Mesothelial cell of epicardium (in vitro differentiated cells): Measurements from ENCODE around the gene MRC2. TPM values are rescaled to one million over a fixed set of nuclear protein-coding genes. Genes with fewer than 3 reads are reported as not detected.

ENCODE experiments used
- DNase-seq, 2 experiments: peaks; one replicate each; pipeline ENCODE4 v3.0.0; 2021; ENCODE audit warnings: low spot score in 2 of 2; ENCODE audit not compliant: unreplicated experiment in 2 of 2
- H3K27ac Mint-ChIP-seq: 2 replicates; pipeline ENCODE4 v1.8.0; 2021; ENCODE audit warnings: mixed read lengths
- H3K27me3 Mint-ChIP-seq: 2 replicates; pipeline ENCODE4 v1.8.0; 2021; ENCODE audit warnings: low read depth, mixed read lengths
- H3K36me3 Mint-ChIP-seq: 2 replicates; pipeline ENCODE4 v1.8.0; 2021; ENCODE audit warnings: mixed read lengths
- H3K4me1 Mint-ChIP-seq: 2 replicates; pipeline ENCODE4 v1.8.0; 2021; ENCODE audit warnings: mixed read lengths
- H3K4me3 Mint-ChIP-seq: 2 replicates; pipeline ENCODE4 v1.8.0; 2021; ENCODE audit warnings: mild to moderate bottlenecking, moderate library complexity, mixed read lengths
- H3K9me3 Mint-ChIP-seq: 2 replicates; pipeline ENCODE4 v1.8.0; 2021; ENCODE audit warnings: mixed read lengths
- total RNA-seq: library from RNA; stranded (reverse); gene quantifications from 3 replicates; pipeline ENCODE4 v1.2.1, GENCODE V29; 2021
- TF ChIP-seq, protein P1 (sequence below): fragments of 200-600 bp; sonication (generic); IDR thresholded peaks from one replicate; pipeline ENCODE4 v1.5.0; 2021; ENCODE audit warnings: antibody characterized with exemption; ENCODE audit not compliant: unreplicated experiment

The MRC2 gene
- total RNA-seq, 1 donor from 2014 or later = 120 TPM

DNA sequence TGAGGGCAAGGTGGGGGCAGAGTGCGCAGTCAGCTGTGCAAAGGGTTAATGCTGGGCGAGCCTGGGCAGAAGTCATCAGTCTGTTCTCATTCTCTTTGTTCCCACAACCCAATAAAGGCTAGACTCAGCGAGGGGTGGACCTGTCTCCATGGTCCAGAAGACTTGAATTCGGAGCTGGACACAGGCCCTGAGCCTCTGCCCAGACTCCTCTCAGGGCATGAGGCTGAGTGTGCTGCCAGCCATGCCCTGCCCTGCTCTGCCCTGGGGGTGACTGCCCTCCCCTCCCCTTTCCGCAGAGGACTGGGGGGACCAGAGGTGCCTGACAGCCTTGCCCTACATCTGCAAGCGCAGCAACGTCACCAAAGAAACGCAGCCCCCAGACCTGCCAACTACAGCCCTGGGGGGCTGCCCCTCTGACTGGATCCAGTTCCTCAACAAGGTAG is 54.5 kb downstream of the MRC2 start:
- no peak overlapping the region for H3K4me3 Mint-ChIP-seq
- H3K36me3 Mint-ChIP-seq = peaks cover 20% of the 10 kb centered on the region
- no peak for DNase-seq
- no peaks in the 10 kb centered on the region for H3K9me3 Mint-ChIP-seq
- H3K4me1 Mint-ChIP-seq = no peaks in the 10 kb centered on the region
- H3K27ac Mint-ChIP-seq = no peak overlapping the region
- H3K27me3 Mint-ChIP-seq = no peaks in the 10 kb centered on the region
- TF ChIP-seq, protein P1, sequence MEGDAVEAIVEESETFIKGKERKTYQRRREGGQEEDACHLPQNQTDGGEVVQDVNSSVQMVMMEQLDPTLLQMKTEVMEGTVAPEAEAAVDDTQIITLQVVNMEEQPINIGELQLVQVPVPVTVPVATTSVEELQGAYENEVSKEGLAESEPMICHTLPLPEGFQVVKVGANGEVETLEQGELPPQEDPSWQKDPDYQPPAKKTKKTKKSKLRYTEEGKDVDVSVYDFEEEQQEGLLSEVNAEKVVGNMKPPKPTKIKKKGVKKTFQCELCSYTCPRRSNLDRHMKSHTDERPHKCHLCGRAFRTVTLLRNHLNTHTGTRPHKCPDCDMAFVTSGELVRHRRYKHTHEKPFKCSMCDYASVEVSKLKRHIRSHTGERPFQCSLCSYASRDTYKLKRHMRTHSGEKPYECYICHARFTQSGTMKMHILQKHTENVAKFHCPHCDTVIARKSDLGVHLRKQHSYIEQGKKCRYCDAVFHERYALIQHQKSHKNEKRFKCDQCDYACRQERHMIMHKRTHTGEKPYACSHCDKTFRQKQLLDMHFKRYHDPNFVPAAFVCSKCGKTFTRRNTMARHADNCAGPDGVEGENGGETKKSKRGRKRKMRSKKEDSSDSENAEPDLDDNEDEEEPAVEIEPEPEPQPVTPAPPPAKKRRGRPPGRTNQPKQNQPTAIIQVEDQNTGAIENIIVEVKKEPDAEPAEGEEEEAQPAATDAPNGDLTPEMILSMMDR = no peak

DNA sequence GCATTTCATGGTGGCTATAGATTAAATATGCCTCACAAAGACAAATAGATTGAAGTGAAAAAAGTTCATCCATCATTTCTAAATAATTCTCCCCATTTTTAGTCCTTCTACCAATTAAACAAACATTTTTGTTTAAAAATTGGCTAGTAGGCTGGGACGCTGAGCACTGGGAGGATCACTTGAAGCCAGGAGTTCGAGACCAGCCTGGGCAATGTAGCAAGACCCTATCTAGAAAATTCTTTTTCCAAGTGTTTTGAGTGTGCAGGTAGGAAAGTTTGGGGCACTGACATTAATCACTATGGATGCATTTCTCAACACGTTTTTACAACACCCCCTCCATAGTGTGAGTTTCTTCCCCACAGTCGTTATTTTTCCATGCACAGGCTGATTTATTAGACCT is 56.7 kb downstream of the MRC2 start:
- Mint-ChIP-seq H3K4me3 (no peak overlapping the region), H3K4me1 (no peaks in the 10 kb centered on the region), H3K27ac (no peak overlapping the region), H3K27me3 (no peaks in the 10 kb centered on the region), H3K9me3 (no peaks in the 10 kb centered on the region), H3K36me3 (peaks cover 16% of the 10 kb centered on the region)
- TF ChIP-seq, protein P1 = no peak
- no peak for DNase-seq

DNA sequence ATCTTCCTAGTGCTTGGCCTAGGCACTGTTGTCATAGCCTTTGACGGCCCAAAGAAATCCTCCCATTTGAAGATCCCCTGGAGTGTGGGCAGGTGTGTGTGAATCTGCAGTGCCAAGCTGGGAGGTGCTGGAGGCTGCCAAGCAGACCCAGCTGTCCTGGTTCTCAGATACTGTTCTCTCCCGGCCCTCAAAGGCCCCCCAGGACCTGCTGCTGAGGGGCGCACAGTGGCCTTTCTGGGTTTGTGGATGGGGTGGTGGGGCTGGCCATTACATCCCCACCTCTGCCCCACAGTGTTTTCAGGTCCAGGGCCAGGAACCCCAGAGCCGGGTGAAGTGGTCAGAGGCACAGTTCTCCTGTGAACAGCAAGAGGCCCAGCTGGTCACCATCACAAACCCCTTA is 60.5 kb downstream of the MRC2 start:
- Mint-ChIP-seq H3K9me3 (no peaks in the 10 kb centered on the region), H3K27me3 (no peaks in the 10 kb centered on the region), H3K4me1 (no peaks in the 10 kb centered on the region), H3K36me3 (peaks cover 14% of the 10 kb centered on the region), H3K27ac (no peak overlapping the region), H3K4me3 (no peak overlapping the region)
- TF ChIP-seq, protein P1 = no peak
- no peak for DNase-seq

DNA sequence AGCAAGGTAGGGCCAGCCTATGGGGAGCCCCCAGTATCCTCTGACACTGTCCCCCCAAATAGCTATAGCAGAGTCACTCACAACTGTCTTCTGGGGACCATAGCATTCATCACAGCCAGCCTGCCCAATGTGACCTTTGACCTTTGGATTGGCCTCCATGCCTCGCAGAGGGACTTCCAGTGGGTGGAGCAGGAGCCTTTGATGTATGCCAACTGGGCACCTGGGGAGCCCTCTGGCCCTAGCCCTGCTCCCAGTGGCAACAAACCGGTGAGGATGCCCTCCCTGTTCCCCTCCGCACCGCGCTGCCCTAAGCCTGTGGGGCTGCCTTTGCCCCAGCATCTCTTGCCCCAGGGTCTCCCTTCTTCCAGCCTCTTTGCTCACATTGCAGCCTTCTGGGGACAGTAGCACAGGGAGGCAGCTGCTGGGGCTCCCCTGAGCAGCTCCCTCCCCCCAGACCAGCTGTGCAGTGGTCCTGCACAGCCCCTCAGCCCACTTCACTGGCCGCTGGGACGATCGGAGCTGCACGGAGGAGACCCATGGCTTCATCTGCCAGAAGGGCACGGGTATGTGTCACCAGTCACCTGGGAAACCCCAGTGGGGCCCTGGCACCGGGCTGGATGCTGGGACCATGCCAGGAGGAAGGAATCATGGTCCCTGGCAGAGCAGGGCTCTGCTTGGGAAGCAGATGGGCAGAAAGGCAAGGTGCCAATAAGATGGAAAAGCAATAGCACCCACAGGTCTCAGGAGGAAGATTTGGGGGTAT is 61.1 kb downstream of the MRC2 start:
- Mint-ChIP-seq H3K27me3 (no peaks in the 10 kb centered on the region), H3K36me3 (peaks cover 14% of the 10 kb centered on the region), H3K4me3 (no peak overlapping the region), H3K9me3 (no peaks in the 10 kb centered on the region), H3K27ac (no peak overlapping the region), H3K4me1 (no peaks in the 10 kb centered on the region)
- TF ChIP-seq, protein P1 = no peak
- no peak for DNase-seq

DNA sequence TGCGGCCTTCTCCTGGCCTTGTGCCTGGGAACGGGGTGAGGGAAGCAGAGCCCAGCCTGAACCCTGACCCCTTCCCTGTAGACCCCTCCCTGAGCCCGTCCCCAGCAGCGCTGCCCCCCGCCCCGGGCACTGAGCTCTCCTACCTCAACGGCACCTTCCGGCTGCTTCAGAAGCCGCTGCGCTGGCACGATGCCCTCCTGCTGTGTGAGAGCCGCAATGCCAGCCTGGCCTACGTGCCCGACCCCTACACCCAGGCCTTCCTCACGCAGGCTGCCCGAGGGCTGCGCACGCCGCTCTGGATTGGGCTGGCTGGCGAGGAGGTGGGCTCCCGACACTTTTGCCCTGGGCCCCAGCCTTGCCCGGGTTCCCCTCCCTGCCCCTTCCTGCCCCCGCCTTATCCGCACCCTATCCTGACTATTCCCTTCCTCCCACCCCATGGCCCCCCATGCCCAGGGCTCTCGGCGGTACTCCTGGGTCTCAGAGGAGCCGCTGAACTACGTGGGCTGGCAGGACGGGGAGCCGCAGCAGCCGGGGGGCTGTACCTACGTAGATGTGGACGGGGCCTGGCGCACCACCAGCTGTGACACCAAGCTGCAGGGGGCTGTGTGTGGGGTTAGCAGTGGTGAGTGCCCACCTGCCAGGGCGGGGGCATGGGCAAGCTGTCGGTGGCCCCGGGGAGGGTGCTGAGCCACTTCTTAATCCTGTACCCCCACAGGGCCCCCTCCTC is 62.1 kb downstream of the MRC2 start:
- peaks cover 14% of the 10 kb centered on the region for H3K36me3 Mint-ChIP-seq
- no peak for DNase-seq
- no peaks in the 10 kb centered on the region for H3K27me3 Mint-ChIP-seq
- H3K27ac Mint-ChIP-seq = no peak overlapping the region
- no peaks in the 10 kb centered on the region for H3K9me3 Mint-ChIP-seq
- TF ChIP-seq, protein P1 = no peak
- H3K4me1 Mint-ChIP-seq = peaks cover 3% of the 10 kb centered on the region
- no peak overlapping the region for H3K4me3 Mint-ChIP-seq
